Measurements from ENCODE around the gene SECISBP2L. TPM values are rescaled to one million over a fixed set of nuclear protein-coding genes. Genes with fewer than 3 reads are reported as not detected.
"Not testable (repeated sequence)": the region's sequence is repeated elsewhere in the genome, so short reads cannot be mapped to it uniquely, and the experiment has no call there.

Gene SECISBP2L
- polyA plus RNA-seq, 3 donors, result 6.1 to 16.1 (median 15.1) TPM

DNA sequence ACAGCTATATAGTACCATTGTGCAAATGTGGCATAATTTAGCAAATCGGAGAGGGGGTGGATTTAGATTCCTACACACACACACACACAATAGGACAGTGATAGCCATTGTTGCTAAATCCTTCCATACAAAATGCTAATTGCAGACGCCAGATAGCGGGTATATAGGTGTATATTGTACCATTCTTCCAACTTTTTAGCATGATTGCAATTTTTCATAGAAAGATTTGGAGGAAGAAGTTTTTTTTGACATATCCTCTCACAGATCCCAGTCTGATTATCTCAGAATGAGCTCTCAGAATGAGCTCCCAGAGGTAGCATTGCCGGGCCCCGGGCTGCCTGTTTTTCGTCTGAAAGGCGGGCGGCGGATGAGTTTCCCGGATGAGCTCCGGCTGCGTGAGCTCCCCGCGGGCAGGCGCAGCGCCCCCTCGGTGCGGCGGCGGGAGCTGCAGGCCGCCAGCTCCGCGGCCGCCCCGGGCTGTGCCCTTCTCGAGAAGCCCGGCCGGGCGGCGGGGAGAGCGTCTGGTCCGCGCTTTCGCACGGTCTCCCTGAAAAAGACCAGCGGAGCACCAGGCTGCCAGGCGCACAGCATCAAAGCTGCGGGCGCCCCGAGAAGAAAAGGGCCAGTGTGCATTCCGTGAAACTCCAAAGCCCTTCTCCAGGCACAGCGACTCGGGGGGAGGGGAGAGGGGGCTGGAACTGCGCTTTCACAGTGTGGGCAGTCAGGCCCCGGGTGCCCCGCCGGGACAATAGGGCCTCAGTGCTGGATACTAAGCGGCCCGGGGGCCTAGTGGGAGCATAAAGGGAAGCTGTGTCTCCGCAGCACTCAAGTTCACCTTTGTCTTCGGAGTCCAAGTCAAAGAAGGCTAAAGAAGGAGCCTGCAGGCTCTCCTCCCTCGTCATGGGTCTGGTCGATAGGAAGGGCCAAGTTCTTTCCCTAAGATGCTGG is 70.5 kb downstream of the SECISBP2L start:
- H3K27ac ChIP-seq (ENCODE audit: low read depth, low read length), result no peak overlapping the region
- WGBS, 3 donors, result 5 to 6% (median 6%) methylated on average over 53 of the region's 53 CpGs

DNA sequence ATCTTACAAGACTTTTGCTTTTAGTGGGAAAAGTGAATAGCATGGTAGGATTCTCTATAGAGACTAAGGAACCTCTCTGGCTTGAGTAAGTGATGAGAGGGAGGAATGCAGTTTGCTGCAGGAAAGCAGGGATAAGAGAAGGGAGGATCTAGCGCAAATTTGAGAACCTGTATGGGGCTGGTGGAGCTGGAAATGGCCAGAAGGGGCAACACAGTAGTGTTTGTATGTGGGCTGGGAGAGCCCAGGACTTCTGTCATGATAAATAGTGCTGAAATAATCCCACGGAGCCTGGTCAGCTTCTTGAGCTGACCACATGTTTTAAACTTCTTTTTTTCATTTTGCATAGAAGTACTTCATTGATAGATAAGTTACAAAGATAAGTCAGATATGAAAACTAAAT is 71.4 kb downstream of the SECISBP2L start:
- no peak overlapping the region for H3K27ac ChIP-seq (ENCODE audit: low read depth, low read length)
- WGBS, 3 donors, result 56 to 75% (median 69%) methylated on average over 2 of the region's 2 CpGs

GRCh38 chr15:48972750-48973503 is 73.3 kb downstream of the SECISBP2L start:
- 92 to 96% (median 94%) methylated on average over 35 of the region's 35 CpGs for WGBS, 3 donors
- no peak overlapping the region for H3K27ac ChIP-seq (ENCODE audit: low read depth, low read length)

GRCh38 chr15:48970926-48971325 is 75.3 kb downstream of the SECISBP2L start:
- WGBS, 3 donors, result 76 to 88% (median 80%) methylated on average over 1 of the region's 1 CpG
- not testable (repeated sequence) for H3K27ac ChIP-seq (ENCODE audit: low read depth, low read length)

GRCh38 chr15:48968066-48968465 is 78.2 kb downstream of the SECISBP2L start:
- 77 to 93% (median 91%) methylated on average over 4 of the region's 4 CpGs for whole genome bisulfite sequencing, 3 donors
- H3K27ac ChIP-seq (ENCODE audit: low read depth, low read length), result no peak overlapping the region

GRCh38 chr15:48967336-48967735 is 78.9 kb downstream of the SECISBP2L start:
- no peak overlapping the region for H3K27ac ChIP-seq (ENCODE audit: low read depth, low read length)

- 49 to 74% (median 61%) methylated on average over 2 of the region's 2 CpGs for WGBS, 3 donors
- H3K27ac ChIP-seq (ENCODE audit: low read depth, low read length), result no peak overlapping the region
Observed at GRCh38 chr15:48966595-48967301, 79.5 kb downstream of the SECISBP2L start.

DNA sequence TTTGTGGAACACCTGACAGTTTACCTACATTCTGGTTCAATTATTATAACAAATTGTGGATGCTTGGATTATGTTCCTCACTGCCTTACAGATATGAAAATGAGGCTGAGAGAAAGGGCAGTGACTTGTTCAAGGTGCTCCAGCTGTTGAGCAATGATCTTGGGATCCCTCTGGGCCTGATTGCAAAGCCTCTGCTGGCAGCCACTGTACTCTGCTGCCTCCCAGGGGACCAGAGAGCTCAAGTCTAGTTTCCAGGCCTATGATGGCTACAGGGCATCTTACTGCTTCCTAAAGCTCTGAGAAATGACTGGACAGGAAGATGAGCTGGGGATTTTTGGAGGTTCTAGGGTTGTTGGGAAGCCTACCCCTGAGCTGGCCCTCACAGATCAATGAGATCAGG is 80.3 kb downstream of the SECISBP2L start:
- no peak overlapping the region for H3K27ac ChIP-seq (ENCODE audit: low read depth, low read length)

- WGBS, 3 donors, result 81 to 93% (median 88%) methylated on average over 2 of the region's 2 CpGs
- no peak overlapping the region for H3K27ac ChIP-seq (ENCODE audit: low read depth, low read length)
Observed at GRCh38 chr15:48964898-48965297, 81.3 kb downstream of the SECISBP2L start.

DNA sequence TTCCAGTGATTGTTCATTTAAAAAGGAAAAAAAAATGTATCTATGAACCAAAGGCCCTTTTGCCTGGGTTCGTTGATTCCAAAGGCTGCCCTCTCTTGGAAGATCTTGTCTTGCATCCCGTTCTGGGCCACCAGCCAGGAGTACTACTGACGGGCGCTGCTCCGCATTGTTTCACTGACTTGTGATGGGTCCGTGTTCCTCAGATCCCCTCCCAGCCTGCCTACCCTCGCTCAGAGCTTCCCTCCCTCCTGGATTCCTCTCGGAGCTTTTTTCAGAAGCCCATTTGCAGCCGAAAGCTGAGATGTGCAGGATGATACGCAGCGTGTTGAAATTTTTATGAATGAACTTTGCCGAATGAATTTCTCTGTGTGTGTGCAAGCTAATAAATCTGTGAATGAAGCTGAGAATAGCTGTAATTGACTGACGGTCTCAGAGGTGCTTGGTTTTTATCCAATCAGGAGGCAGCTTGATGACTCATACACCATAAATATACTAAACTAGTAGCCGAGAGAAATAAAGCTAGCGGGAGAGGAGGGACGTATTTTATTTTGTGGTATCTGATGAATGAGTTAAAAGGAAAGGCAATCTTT is 82.6 kb downstream of the SECISBP2L start, which contains the start of gene SHC4:
SHC4 (minus strand) TSS at position 396 of the 590 bp plus-strand sequence. CDS start 904 bp downstream, outside the sequence.
- H3K27ac ChIP-seq (ENCODE audit: low read depth, low read length), result no peak within 1 kb of the TSS
- 1% methylated on average over 16 of the region's 16 CpGs for WGBS, 3 donors

- 6 to 11% (median 9%) methylated on average over 54 of the region's 54 CpGs for WGBS, 3 donors
Observed at GRCh38 chr15:48962662-48963523, 83.4 kb downstream of the SECISBP2L start.

GRCh38 chr15:48955967-48956366 is 90.3 kb downstream of the SECISBP2L start:
- 75 to 89% (median 78%) methylated on average over 3 of the region's 3 CpGs for WGBS, 3 donors
- H3K27ac ChIP-seq (ENCODE audit: low read depth, low read length), result no peak overlapping the region

More at GRCh38 chr15:48962662-48963523, 83.4 kb downstream of the SECISBP2L start:
- H3K27ac ChIP-seq (ENCODE audit: low read depth, low read length), result no peak overlapping the region

DNA sequence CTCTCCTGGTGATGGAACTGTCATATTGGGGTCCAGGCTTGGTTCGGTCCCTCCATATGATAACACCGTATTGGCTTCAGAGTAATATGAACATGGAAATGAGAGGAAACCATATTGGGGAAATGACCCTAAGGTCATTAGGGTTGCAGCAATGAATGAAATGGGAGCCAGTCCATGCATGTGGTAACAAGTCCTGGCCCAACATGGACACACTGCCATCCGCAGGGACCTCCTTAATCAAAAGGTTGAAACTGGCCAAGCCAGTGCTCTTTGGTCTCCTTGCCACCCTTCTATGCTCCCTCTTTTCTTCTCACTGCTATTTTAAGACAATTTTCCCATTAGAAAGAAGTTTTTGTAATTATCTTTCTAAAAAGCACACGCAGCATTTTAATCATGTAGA is 90.9 kb downstream of the SECISBP2L start:
- WGBS, 3 donors, result 84 to 94% (median 93%) methylated on average over 4 of the region's 4 CpGs
- no peak overlapping the region for H3K27ac ChIP-seq (ENCODE audit: low read depth, low read length)

- no peak overlapping the region for H3K27ac ChIP-seq (ENCODE audit: low read depth, low read length)
- 58 to 74% (median 73%) methylated on average over 5 of the region's 5 CpGs for WGBS, 3 donors
Observed at GRCh38 chr15:48954538-48954937, 91.7 kb downstream of the SECISBP2L start.

DNA sequence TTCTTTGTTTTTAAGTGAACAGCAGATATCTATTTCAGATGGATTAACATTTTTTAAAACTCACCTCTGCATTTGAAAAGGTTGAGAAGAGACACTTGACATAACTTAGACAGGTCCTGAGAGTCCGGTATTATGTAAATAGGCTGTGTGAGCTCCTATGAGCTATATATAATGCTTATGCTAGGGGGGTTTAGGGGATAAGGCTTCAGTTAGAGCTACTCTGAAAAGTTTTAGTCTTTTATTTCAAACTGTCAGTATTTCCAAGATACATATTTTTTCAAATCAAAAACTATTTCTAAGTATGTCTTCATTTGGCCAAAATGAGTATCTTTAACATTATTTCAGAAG is 99.4 kb downstream of the SECISBP2L start:
- no peak overlapping the region for H3K27ac ChIP-seq (ENCODE audit: low read depth, low read length)
- WGBS, 3 donors, result 73 to 95% (median 87%) methylated on average over 1 of the region's 1 CpG

DNA sequence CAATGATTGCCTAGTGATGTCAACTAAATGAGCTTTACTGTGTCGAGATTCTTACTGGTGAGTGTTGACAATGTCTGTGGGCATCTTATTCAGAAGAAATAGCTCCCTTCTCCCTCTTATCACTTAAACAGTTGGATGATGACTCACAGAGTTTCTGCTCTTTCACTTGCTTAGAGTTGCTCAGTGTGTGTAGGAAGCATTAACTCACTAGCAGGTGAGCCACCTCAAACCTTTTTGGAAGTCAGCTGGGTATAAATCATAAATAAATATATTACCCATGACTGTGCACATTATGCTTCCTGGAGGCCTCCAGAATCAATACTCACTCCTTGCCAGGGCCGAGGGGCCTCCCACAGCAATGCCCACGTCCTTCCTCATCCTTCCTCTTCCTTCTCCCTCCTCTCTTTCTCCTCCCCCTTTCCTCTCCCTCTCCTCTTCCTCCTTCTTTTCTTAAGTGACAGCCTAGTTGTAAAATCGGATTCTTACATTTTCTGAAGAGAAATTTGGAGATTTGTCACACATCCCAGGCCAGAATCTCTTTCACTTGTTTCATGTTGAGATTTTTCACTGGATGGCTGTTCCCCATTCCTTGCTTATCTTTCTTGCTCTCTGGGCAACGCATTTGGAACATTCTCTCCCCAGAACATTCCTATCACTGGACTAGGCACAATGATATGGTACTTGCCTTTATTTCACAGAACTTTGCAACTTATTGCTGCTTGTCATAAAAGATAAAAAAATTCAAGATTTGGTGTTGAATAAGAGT is 100.0 kb downstream of the SECISBP2L start:
- no peak overlapping the region for H3K27ac ChIP-seq (ENCODE audit: low read depth, low read length)
- 22 to 42% (median 38%) methylated on average over 5 of the region's 5 CpGs for WGBS, 3 donors

- H3K27ac ChIP-seq (ENCODE audit: low read depth, low read length), result no peak overlapping the region
- 67 to 91% (median 86%) methylated on average over 2 of the region's 2 CpGs for WGBS, 3 donors
Observed at GRCh38 chr15:48945386-48945785, 100.9 kb downstream of the SECISBP2L start.

All from adipose tissue (tissue), 3 donors.